A549 (cell line): ENCODE measurements around the gene FGF2. TPM values are rescaled to one million over a fixed set of nuclear protein-coding genes. Genes with fewer than 3 reads are reported as not detected.

ENCODE experiments used
- ATAC-seq, 2 experiments: fragments of 200-7000 bp in 1 of 2; fragments of >200 bp in 1 of 2; cut with Nextera tagmentation in 1 of 2; cut with Tn5 transposase in 1 of 2; 3 replicates each; pipeline versions ENCODE4 v1.8.0 to v1.9.1; 2018 to 2020; ENCODE audit warnings: mild to moderate bottlenecking in 1 of 2, moderate library complexity in 1 of 2
- CTCF ChIA-PET: fragments of 300-600 bp; sonication (Branson Sonifier 250); formaldehyde crosslinking; extraction: SDS; loops from one replicate; lab custom pipeline; 2021; ENCODE audit warnings: antibody characterized with exemption, inconsistent platforms; lab: Yijun Ruan, JAX
- POLR2A ChIA-PET: fragments of 350-600 bp; formaldehyde crosslinking; extraction: SDS; loops from one replicate; lab custom pipeline; 2021; ENCODE audit warnings: antibody characterized with exemption, inconsistent platforms; lab: Yijun Ruan, JAX
- DNase-seq, 2 experiments: peaks; one replicate each; pipeline versions ENCODE4 v3.0.0 to v3.0.0-alpha.2; 2011 to 2016; ENCODE audit warnings: low read depth in 1 of 2, low spot score in 1 of 2
- FAIRE-seq: peaks from 2 replicates; lab custom pipeline; 2011; peaks lifted over from hg19 to GRCh38; lab: Jason Lieb, UNC
- H3K27ac ChIP-seq, 2 experiments: fragments of >200 bp; sonication (Bioruptor Twin); formaldehyde crosslinking; 3 replicates each; pipeline ENCODE4 v1.5.1; 2016 to 2017
- H3K4me1 ChIP-seq: fragments of >200 bp; sonication (Bioruptor Twin); formaldehyde crosslinking; 3 replicates; pipeline ENCODE4 v1.6.1; 2016
- H3K4me2 ChIP-seq: fragments of >200 bp; sonication (Bioruptor Twin); formaldehyde crosslinking; 3 replicates; pipeline ENCODE4 v1.6.1; 2016
- H3K4me3 ChIP-seq: fragments of >200 bp; sonication (Bioruptor Twin); formaldehyde crosslinking; 3 replicates; pipeline ENCODE4 v1.5.1; 2016
- H3K9me3 ChIP-seq: fragments of >200 bp; sonication (Bioruptor Twin); formaldehyde crosslinking; 3 replicates; pipeline ENCODE4 v1.6.1; 2016
- BCL3 ChIP-seq: fragments of >200 bp; sonication (Bioruptor Twin); formaldehyde crosslinking; IDR thresholded peaks from 3 replicates; pipeline ENCODE4 v1.6.1; 2016
- CBX2 ChIP-seq: fragments of 200-600 bp; sonication (generic); IDR thresholded peaks from 2 replicates; pipeline ENCODE4 v1.6.1; 2016; ENCODE audit warnings: low read depth, mild to moderate bottlenecking, borderline replicate concordance
- CBX8 ChIP-seq: fragments of 200-600 bp; sonication (generic); IDR thresholded peaks from 2 replicates; pipeline ENCODE4 v1.6.1; 2016
- CEBPB ChIP-seq, 2 experiments: fragments of >200 bp in 1 of 2; sonication (Bioruptor Twin) in 1 of 2; formaldehyde crosslinking in 1 of 2; IDR thresholded peaks; 2 replicates each; pipeline ENCODE4 v1.6.1; 2012 to 2016
- CTCF ChIP-seq: fragments of >200 bp; sonication (Bioruptor Twin); formaldehyde crosslinking; IDR thresholded peaks from 3 replicates; pipeline ENCODE4 v1.5.1; 2016
- EP300 ChIP-seq, 2 experiments: fragments of >200 bp; sonication (Bioruptor Twin); formaldehyde crosslinking; IDR thresholded peaks; 2 replicates in 1 of 2; 3 replicates in 1 of 2; pipeline ENCODE4 v1.6.1; 2016 to 2017
- ESRRA ChIP-seq: fragments of 150-350 bp; IDR thresholded peaks from 2 replicates; pipeline ENCODE4 v1.6.1; 2014; ENCODE audit warnings: mild to moderate bottlenecking, low read length, borderline replicate concordance
- FOSL2 ChIP-seq, 2 experiments: fragments of 450-650 bp in 1 of 2; fragments of >200 bp in 1 of 2; sonication (Bioruptor Twin) in 1 of 2; formaldehyde crosslinking; IDR thresholded peaks; 2 replicates each; pipeline versions ENCODE4 v1.5.0 to v1.6.1; 2016 to 2020; ENCODE audit warnings: mild to moderate bottlenecking in 1 of 2, moderate library complexity in 1 of 2
- FOXS1 ChIP-seq: fragments of 250-450 bp; sonication (Bioruptor Pico); IDR thresholded peaks from 2 replicates; pipeline ENCODE4 v1.5.0; 2020; ENCODE audit warnings: mild to moderate bottlenecking, moderate library complexity
- GATA3 ChIP-seq: IDR thresholded peaks from 2 replicates; pipeline ENCODE4 v1.6.1; 2012; ENCODE audit warnings: borderline replicate concordance
- HES2 ChIP-seq: fragments of >200 bp; sonication (Bioruptor Twin); formaldehyde crosslinking; IDR thresholded peaks from 2 replicates; pipeline ENCODE4 v1.6.1; 2016
- HOXB5 ChIP-seq: fragments of 250-450 bp; sonication (Bioruptor Pico); IDR thresholded peaks from 2 replicates; pipeline ENCODE4 v1.5.0; 2020; ENCODE audit warnings: mild to moderate bottlenecking, moderate library complexity
- JUNB ChIP-seq: fragments of >200 bp; sonication (Bioruptor Twin); formaldehyde crosslinking; IDR thresholded peaks from 2 replicates; pipeline ENCODE4 v1.6.1; 2016
- KDM1A ChIP-seq: fragments of 200-600 bp; sonication (generic); IDR thresholded peaks from 2 replicates; pipeline ENCODE4 v1.6.1; 2016; ENCODE audit warnings: low read depth, mild to moderate bottlenecking
- MAFK ChIP-seq: fragments of 450-650 bp; IDR thresholded peaks from 2 replicates; pipeline ENCODE4 v1.6.1; 2014; ENCODE audit not compliant: partially characterized antibody
- NFE2L2 ChIP-seq: fragments of 150-350 bp; conservative IDR thresholded peaks from 2 replicates; pipeline ENCODE4 v1.6.1; 2014; ENCODE audit warnings: low read length
- PBX3 ChIP-seq: IDR thresholded peaks from 2 replicates; pipeline ENCODE4 v1.6.1; 2012
- POLR2A ChIP-seq: IDR thresholded peaks from 2 replicates; pipeline ENCODE4 v1.6.1; 2012; ENCODE audit warnings: mild to moderate bottlenecking, low read length
- POLR2AphosphoS2 ChIP-seq: conservative IDR thresholded peaks from 2 replicates; pipeline ENCODE4 v1.6.1; 2012; ENCODE audit warnings: low read length, improper control_type of control experiment, inconsistent platforms
- RAD21 ChIP-seq, 2 experiments: fragments of >200 bp in 1 of 2; sonication (Bioruptor Twin) in 1 of 2; formaldehyde crosslinking in 1 of 2; IDR thresholded peaks in 1 of 2; conservative IDR thresholded peaks in 1 of 2; 2 replicates in 1 of 2; 3 replicates in 1 of 2; pipeline ENCODE4 v1.6.1; 2012 to 2018; ENCODE audit warnings: inconsistent platforms in 1 of 2
- RARB ChIP-seq: fragments of 250-450 bp; sonication (Bioruptor Pico); IDR thresholded peaks from 2 replicates; pipeline ENCODE4 v1.8.0; 2021; ENCODE audit warnings: mild to moderate bottlenecking, moderate library complexity
- RCOR1 ChIP-seq: fragments of 150-350 bp; IDR thresholded peaks from 2 replicates; pipeline ENCODE4 v1.6.1; 2014; ENCODE audit warnings: antibody characterized with exemption, low read length, low read depth
- REST ChIP-seq: fragments of 200-600 bp; sonication (generic); IDR thresholded peaks from 2 replicates; pipeline ENCODE4 v1.6.1; 2016; ENCODE audit warnings: antibody characterized with exemption, mild to moderate bottlenecking, moderate library complexity
- WGBS: methylation state at CpG from one replicate; pipeline ENCODE4 v1.1.6; 2017; ENCODE audit errors: missing lambda C conversion rate; 5-methylcytosine and 5-hydroxymethylcytosine counted together
- polyA plus RNA-seq, 4 experiments: library from polyadenylated mRNA; depleted of rRNA in 3 of 4; stranded (reverse); fragments of >200 nt; fragmentation: RNase III in 1 of 4; extraction: RNeasy Plus Mini Kit Qiagen cat#74134 plus additional on column Dnase treatment in 1 of 4; gene quantifications; 2 replicates in 3 of 4; 3 replicates in 1 of 4; pipeline ENCODE4 v1.2.3, GENCODE V29; 2011 to 2017
- TF ChIP-seq, protein P1 (sequence below): fragments of 450-650 bp; IDR thresholded peaks from 2 replicates; pipeline ENCODE4 v1.6.1; 2014; ENCODE audit warnings: antibody characterized with exemption

FGF2 gene
- polyA plus RNA-seq, 2 of the 4 experiments (the other 2 are of a cell fraction): 35.1 to 45.2 TPM

DNA sequence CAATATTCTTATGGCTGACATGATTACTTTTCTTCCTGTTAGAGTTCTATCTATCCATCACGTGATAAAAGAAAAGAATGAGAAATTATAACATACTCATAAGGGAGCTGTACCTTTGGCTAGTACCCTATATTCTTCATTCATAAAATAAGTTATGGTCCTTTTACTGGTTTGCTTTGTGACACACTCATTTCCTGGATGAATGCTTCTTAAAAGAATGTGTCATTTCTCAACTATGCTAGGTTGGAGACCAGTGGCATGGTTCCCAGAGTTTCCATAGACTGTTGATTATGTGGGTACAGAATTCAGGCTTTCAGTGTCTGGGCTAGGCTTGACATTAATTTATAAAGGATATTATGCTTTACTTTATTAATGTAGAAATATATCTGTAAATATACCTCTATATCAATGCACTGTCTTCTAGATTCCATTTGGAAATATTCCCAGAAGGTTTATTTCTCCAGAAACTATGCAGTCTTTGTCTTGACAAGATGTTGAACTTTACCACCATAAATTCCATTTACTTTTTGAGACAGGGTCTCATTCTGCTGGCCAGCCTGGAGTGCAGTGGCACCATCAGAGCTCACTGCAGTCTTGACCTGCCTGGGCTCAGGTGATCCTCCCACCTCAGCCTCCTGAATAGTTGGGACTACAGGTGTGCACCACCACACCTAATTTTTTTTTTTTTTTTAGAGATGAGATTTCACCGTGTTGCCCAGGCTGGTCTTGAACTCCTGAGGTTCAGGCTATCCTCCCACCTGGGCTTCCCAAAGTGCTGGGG is 71.9 kb downstream of the FGF2 start (continued):
- peak; percentile 78 for TF ChIP-seq JUNB
- no peak for TF ChIP-seq KDM1A
- TF ChIP-seq POLR2AphosphoS2: no peak
- no peak for TF ChIP-seq POLR2A
- no peak for TF ChIP-seq CBX2
- TF ChIP-seq NFE2L2: no peak
- TF ChIP-seq BCL3: 0 out of 3 replicates have a peak, but pooled peaks have one; percentile 39
- TF ChIP-seq CBX8: no peak
- no peak for TF ChIP-seq RARB (CRISPR knock-in tag)
- TF ChIP-seq GATA3: peak; percentile 75; the same call in 1 of the 2 replicates
- TF ChIP-seq FOSL2 (IDR thresholded peaks at IDR 0.05): peak; percentile 43; the same call in 1 of the 2 replicates
- TF ChIP-seq FOSL2 (CRISPR knock-in tag; IDR thresholded peaks at IDR 0.05): peak; percentile 82
- TF ChIP-seq MAFK: no peak

GRCh38 chr4:122899682-122900081 is 73.1 kb downstream of the FGF2 start:
- Histone ChIP-seq H3K27ac (peak overlapping the region; percentile 83 to 87), H3K9me3 (no peaks in the 10 kb centered on the region), H3K4me1 (peaks cover 80% of the 10 kb centered on the region), H3K4me2 (peak overlapping the region; percentile 76), H3K4me3 (no peak overlapping the region)
- POLR2A ChIA-PET: no interaction called here
- TF ChIP-seq HES2 (no peak), KDM1A (no peak), CBX8 (no peak), POLR2AphosphoS2 (peak; percentile 75; the same call in 1 of the 2 replicates), RCOR1 (no peak)
- TF ChIP-seq, protein P1, sequence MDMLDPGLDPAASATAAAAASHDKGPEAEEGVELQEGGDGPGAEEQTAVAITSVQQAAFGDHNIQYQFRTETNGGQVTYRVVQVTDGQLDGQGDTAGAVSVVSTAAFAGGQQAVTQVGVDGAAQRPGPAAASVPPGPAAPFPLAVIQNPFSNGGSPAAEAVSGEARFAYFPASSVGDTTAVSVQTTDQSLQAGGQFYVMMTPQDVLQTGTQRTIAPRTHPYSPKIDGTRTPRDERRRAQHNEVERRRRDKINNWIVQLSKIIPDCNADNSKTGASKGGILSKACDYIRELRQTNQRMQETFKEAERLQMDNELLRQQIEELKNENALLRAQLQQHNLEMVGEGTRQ: no peak
- peak; percentile 36 to 60; a peak in 4 of 6 replicates for ATAC-seq
- CTCF ChIA-PET: interaction anchor here (1.7 kb wide), 2 partner anchors 15 to 142 kb away, joined by 5 to 7 read pairs; no protein-coding TSS in a partner anchor
- WGBS: 39% methylated on average over 5 of the region's 7 CpGs
- no peak for FAIRE-seq
- no peak for DNase-seq

GRCh38 chr4:122900314-122900713 is 73.7 kb downstream of the FGF2 start:
- no peak for ATAC-seq

More at GRCh38 chr4:122900314-122900713, 73.7 kb downstream of the FGF2 start:
- Histone ChIP-seq H3K4me2 (peak overlapping the region; percentile 76), H3K9me3 (no peaks in the 10 kb centered on the region), H3K4me1 (peaks cover 74% of the 10 kb centered on the region), H3K27ac (peak overlapping the region; percentile 83 to 87), H3K4me3 (no peak overlapping the region)
- CTCF ChIA-PET: interaction anchor here (1.7 kb wide), 1 partner anchor 14 kb away, joined by 5 read pairs; no protein-coding TSS in a partner anchor
- 31% methylated on average over 3 of the region's 3 CpGs for WGBS
- TF ChIP-seq FOXS1 (CRISPR knock-in tag) (no peak), REST (no peak), RAD21 (conservative IDR thresholded peaks at IDR 0.05 in 1 of 2, IDR thresholded peaks at IDR 0.05 in 1 of 2) (no peak), EP300 (IDR thresholded peaks at IDR 0.05) (no peak), CEBPB (IDR thresholded peaks at IDR 0.05) (no peak), KDM1A (no peak), CTCF (no peak), CBX2 (no peak), ESRRA (no peak), HOXB5 (CRISPR knock-in tag) (no peak), PBX3 (no peak), JUNB (no peak)
- POLR2A ChIA-PET: no interaction called here
- FAIRE-seq: no peak
- DNase-seq: no peak
